Heart right ventricle (tissue), 16 donors: ENCODE data around the gene AP5S1. TPM values are rescaled to one million over a fixed set of nuclear protein-coding genes. Genes with fewer than 3 reads are reported as not detected.

Experiments used
- ATAC-seq, 8 donors: fragments of 200-7000 bp; cut with Tn5 transposase; one replicate each; pipeline ENCODE4 v1.9.1; 2020; ENCODE audit warnings: mild to moderate bottlenecking in 8 of 8, moderate library complexity in 8 of 8, moderate number of reproducible peaks in 1 of 8
- DNase-seq, 2 donors: peaks; one replicate each; pipeline ENCODE4 v3.0.0-alpha.2; 2020
- H3K27ac ChIP-seq, 10 donors: fragments of 200-600 bp; sonication (generic) in 2 of 10; one replicate each; pipeline versions ENCODE4 v1.5.0 to v1.8.0; 2020 to 2022; ENCODE audit warnings: mild to moderate bottlenecking in 3 of 10
- H3K27me3 ChIP-seq, 7 donors: fragments of 200-600 bp; one replicate each; pipeline ENCODE4 v1.8.0; 2021 to 2022; ENCODE audit warnings: mild to moderate bottlenecking in 2 of 7
- H3K36me3 ChIP-seq, 9 donors: fragments of 200-600 bp; sonication (generic) in 1 of 9; one replicate each; pipeline versions ENCODE4 v1.5.0 to v1.8.0; 2020 to 2022; ENCODE audit warnings: mild to moderate bottlenecking in 2 of 9
- H3K4me1 ChIP-seq, 9 donors: fragments of 200-600 bp; sonication (generic) in 1 of 9; one replicate each; pipeline versions ENCODE4 v1.5.0 to v1.8.0; 2020 to 2022; ENCODE audit warnings: mild to moderate bottlenecking in 4 of 9
- H3K4me3 ChIP-seq, 10 donors: fragments of 200-600 bp; sonication (generic) in 2 of 10; one replicate each; pipeline versions ENCODE4 v1.5.0 to v1.8.0; 2020 to 2022; ENCODE audit warnings: mild to moderate bottlenecking in 7 of 10, moderate library complexity in 2 of 10
- H3K9me3 ChIP-seq, 11 donors: fragments of 200-600 bp in 10 of 11; sonication (generic) in 2 of 11; one replicate each; pipeline versions ENCODE4 v1.5.0 to v1.8.0; 2013 to 2022; ENCODE audit warnings: mild to moderate bottlenecking in 2 of 11, control low read depth in 1 of 11, moderate library complexity in 1 of 11
- WGBS, 2 donors: extraction: QIAGEN DNeasy Blood & Tissue Kit; methylation state at CpG; one replicate each; pipeline ENCODE4 v1.1.7; 2013; ENCODE audit warnings: inconsistent platforms in 1 of 2; 5-methylcytosine and 5-hydroxymethylcytosine counted together
- intact Hi-C, 10 donors: fragments of 100-400 bp; cut with DNase I; formaldehyde crosslinking; loops; one replicate each; pipeline versions ENCODE4 v1.11.1 to v1.14.2; 2022
- long read RNA-seq, 3 donors: library from polyadenylated mRNA; unstranded; transcript quantifications; one replicate each; pipeline ENCODE4 v2.0.0, GENCODE V29; 2020 to 2021
- polyA plus RNA-seq, 2 donors: library from polyadenylated mRNA; stranded (reverse); fragments of 200-250 nt; gene quantifications; one replicate each; pipeline ENCODE4 v1.2.3, GENCODE V29; 2013
- total RNA-seq, 10 donors: library from RNA; stranded (reverse); fragmentation: NEBNext Ultra II Directional in 3 of 10; extraction: Animal tissue kit (Norgen Biotek cat#: 25700) in 3 of 10; gene quantifications; one replicate each; pipeline versions ENCODE4 v1.2.1 to v1.2.4, GENCODE V29; 2021 to 2023
- TF ChIP-seq, protein P1 (sequence below), 9 donors: fragments of 200-600 bp; sonication (generic) in 2 of 9; IDR thresholded peaks; one replicate each; pipeline versions ENCODE4 v1.5.0 to v1.8.0; 2021 to 2022; ENCODE audit warnings: antibody characterized with exemption in 9 of 9, mild to moderate bottlenecking in 5 of 9, moderate library complexity in 1 of 9
- donor health status: Arrhythmogenic right ventricular cardiomyopathy.
- donor health status: ischemic (EF 13 %, LVEDD 7.1; RV severe dilation, severe dysfunction).
- donor health status: healthy with polysubstance abuse.
- donor health status: DM: no; HTN: yes; CAD: no.
- donor health status: DM: no; HTN: no; CAD: no.
- donor health status: ischemic (EF 25% LVEDD 6.9; RV normal size, moderate dysfunction).
- donor health status: ischemic (EF 25% LVEDD 5.7; RV mildly dilated, moderate dysfunction).
- donor health status: healthy.
- donor health status: DM: yes; HTN: yes; CAD: no.
- donor health status: Ischemic cardiomyopathy.
- donor health status: ischemic (EF 35%, LVEDD 5.7; RV mildly dilated, moderate dysfunction).
- donor health status: nonischemic (EF 11% LVEDD 7.7; RV severe dilation, severe dysfunction).
- donor health status: DM: yes; HTN: yes; CAD: no.
- donor health status: PGD.
- donor health status: ischemic (EF 29% LVEDD 5.4; RV normal size, mild dysfunction).
- donor health status: nonischemic (EF 23%, LVEDD 6.1; RV moderate dilation, normal function).

AP5S1 gene
- total RNA-seq = 10 to 100 TPM; 12.0 to 17.5 (median 14.7) TPM
- 1 to 10 TPM; 7.2 to 9.8 TPM for polyA plus RNA-seq
- long read RNA-seq, donor 1, full-length matches to known transcripts = 12 of 14 reads
- long read RNA-seq, donor 1, partial matches to known transcripts = 0 of 14 reads
- long read RNA-seq, donor 1, other reads (novel, unspliced or antisense) = 2 of 14 reads
- long read RNA-seq, donor 2, full-length matches to known transcripts = 10 of 12 reads
- long read RNA-seq, donor 2, partial matches to known transcripts = 0 of 12 reads
- long read RNA-seq, donor 2, other reads (novel, unspliced or antisense) = 2 of 12 reads
- long read RNA-seq, donor 3, full-length matches to known transcripts = 16 of 19 reads
- long read RNA-seq, donor 3, partial matches to known transcripts = 1 of 19 reads
- long read RNA-seq, donor 3, other reads (novel, unspliced or antisense) = 2 of 19 reads

DNA sequence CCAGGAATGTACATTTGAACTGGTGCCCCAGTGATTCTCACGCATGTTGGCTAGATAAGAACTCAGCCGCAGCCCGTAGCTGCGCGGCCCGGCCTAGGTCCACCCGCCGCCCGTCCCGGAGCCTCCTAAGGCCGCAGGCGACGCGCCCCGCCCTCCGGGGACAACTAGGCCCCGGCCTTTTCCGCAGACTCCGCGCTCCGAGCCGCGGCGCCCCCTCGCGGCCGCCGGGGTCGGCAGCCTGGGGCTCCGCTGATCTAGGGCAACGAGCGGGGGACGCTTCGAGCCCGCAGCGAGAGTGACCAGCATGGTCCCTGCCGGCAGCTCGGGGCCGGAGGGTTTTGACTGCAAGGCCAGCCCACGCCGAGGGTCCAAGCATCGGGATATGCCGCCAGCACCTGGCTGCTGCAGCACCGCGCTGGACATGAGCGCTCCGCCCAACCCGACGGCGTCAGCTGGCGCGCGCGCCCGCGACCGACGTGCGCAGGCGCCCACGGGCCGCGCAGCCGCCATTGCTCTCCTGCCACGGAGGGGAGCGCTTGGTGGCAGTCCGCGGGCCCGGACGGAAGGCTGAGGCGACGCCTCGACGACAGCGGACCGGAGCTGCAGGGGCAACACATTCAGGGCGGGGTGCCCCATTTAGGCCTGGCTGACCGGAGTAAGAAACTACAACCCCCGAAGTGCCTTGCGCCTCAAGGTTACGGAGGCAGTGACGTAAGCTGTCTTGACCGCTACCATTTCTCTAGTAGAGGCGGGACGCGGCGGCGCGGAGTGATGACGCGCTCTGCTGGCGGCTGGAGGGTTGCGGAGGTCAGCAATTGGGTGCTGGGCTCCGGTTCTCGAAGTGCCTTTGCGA is at the start of gene AP5S1:
TSS of gene AP5S1 (plus strand) at position 500 of the 853 bp plus-strand sequence. CDS start 1,571 bp downstream, outside the sequence.
- H3K27ac ChIP-seq = peak within 1 kb of the TSS; percentile 94 to 100 (median 98)
- peaks cover 0 to 35% (median 13%) of the 10 kb centered on the region in 9 donors for H3K36me3 ChIP-seq
- no peaks in the 10 kb centered on the region for H3K9me3 ChIP-seq
- intact Hi-C loops = loop anchor here in 9 of 10 donors (1.0 to 5.0 kb wide), 5 partner anchors 27 to 38 kb away; partner anchors contain the start of genes CENPB (in 7 of the 9), MAVS (in 1 of the 9) and SPEF1 (in 1 of the 9)
- peaks cover 3 to 38% (median 34%) of the 10 kb centered on the region in 9 donors for H3K4me1 ChIP-seq
- TF ChIP-seq, protein P1, sequence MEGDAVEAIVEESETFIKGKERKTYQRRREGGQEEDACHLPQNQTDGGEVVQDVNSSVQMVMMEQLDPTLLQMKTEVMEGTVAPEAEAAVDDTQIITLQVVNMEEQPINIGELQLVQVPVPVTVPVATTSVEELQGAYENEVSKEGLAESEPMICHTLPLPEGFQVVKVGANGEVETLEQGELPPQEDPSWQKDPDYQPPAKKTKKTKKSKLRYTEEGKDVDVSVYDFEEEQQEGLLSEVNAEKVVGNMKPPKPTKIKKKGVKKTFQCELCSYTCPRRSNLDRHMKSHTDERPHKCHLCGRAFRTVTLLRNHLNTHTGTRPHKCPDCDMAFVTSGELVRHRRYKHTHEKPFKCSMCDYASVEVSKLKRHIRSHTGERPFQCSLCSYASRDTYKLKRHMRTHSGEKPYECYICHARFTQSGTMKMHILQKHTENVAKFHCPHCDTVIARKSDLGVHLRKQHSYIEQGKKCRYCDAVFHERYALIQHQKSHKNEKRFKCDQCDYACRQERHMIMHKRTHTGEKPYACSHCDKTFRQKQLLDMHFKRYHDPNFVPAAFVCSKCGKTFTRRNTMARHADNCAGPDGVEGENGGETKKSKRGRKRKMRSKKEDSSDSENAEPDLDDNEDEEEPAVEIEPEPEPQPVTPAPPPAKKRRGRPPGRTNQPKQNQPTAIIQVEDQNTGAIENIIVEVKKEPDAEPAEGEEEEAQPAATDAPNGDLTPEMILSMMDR (IDR thresholded peaks at IDR 0.05) = peak; percentile 92 to 100 (median 99)
- WGBS, 2 donors = 0% methylated on average over 96 of the region's 96 CpGs
- H3K4me3 ChIP-seq = peak within 1 kb of the TSS; percentile 65 to 81 (median 78)
- ATAC-seq (peak; percentile 90 to 95 (median 92)), DNase-seq (peak; percentile 97 to 98)
- no peaks in the 10 kb centered on the region for H3K27me3 ChIP-seq

GRCh38 chr20:3771552-3772058 is 48.7 kb upstream of the AP5S1 start:
- Histone ChIP-seq H3K4me3 (no peak overlapping the region), H3K27me3 (no peaks in the 10 kb centered on the region), H3K9me3 (peaks cover 0 to 4% (median 0%) of the 10 kb centered on the region in 11 donors), H3K4me1 (peaks cover 7 to 22% (median 18%) of the 10 kb centered on the region in 9 donors), H3K36me3 (no peaks in the 10 kb centered on the region), H3K27ac (no peak overlapping the region)
- no peak for ATAC-seq
- TF ChIP-seq, protein P1 (IDR thresholded peaks at IDR 0.05) = no peak
- intact Hi-C loops = loop anchor here in 1 of 10 donors (10.0 kb wide), 1 partner anchor 97 kb away; no protein-coding TSS in a partner anchor
- DNase-seq = no peak
- WGBS, 2 donors = 82 to 91% methylated on average over 7 of the region's 7 CpGs

GRCh38 chr20:3775457-3776108 is 44.8 kb upstream of the AP5S1 start:
- TF ChIP-seq, protein P1 (IDR thresholded peaks at IDR 0.05) = no peak
- intact Hi-C loops = loop anchor here in 1 of 10 donors (10.0 kb wide), 1 partner anchor 101 kb away; no protein-coding TSS in a partner anchor
- no peak overlapping the region for H3K27ac ChIP-seq
- H3K36me3 ChIP-seq = no peaks in the 10 kb centered on the region
- peaks cover 0 to 17% (median 0%) of the 10 kb centered on the region in 7 donors for H3K27me3 ChIP-seq
- H3K9me3 ChIP-seq = peaks cover 0 to 4% (median 0%) of the 10 kb centered on the region in 11 donors
- no peak overlapping the region for H3K4me3 ChIP-seq
- no peak for DNase-seq
- no peak for ATAC-seq
- peaks cover 9 to 21% (median 13%) of the 10 kb centered on the region in 9 donors for H3K4me1 ChIP-seq
- WGBS, 2 donors = 89 to 93% methylated on average over 4 of the region's 4 CpGs
